ENCODE data around the gene MAP3K3. TPM values are rescaled to one million over a fixed set of nuclear protein-coding genes. Genes with fewer than 3 reads are reported as not detected.

MAP3K3 gene
- total RNA-seq, 1 experiment from 2014 or later = 24.3 TPM

DNA sequence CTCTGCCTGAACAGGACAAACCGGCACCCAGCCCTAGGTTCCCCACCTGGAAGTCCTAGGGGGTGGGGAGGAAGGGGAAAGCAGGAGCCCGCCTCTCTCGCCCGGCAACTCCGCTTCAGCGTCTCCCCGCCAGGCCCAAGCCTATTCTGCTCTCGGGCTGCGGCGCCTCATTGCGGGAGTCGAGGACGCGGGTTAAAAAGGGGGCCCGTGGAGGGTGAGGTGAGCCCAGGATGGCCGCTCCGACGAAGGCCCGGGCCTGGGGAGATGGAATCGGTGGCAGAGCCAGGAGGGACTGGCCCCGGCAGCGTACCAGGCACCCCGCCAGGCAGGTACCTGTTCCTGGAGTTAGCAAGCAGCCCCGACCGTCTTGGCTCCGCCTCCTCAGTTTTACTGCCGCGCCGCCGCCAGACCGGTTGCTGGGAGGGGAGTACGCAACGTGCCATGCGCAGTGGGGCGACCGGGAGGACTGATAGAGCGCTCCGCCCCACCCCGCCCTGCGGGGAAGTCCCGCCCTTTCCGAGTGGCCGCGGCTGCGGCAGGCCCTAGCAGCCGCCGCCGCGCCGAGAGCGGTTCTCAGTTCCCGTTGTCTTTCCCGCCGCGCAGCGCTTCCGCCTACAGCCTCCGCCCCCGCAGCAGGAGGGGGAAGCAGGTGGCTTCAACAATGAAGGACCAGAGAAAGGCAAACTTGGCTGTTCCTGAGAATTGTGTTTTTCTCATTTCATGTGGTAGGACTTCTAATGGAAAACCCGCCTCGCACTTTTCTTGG lies 119.4 kb downstream of the MAP3K3 start, which contains the start of gene STRADA:
Gene STRADA, minus strand, starts transcription at position 392 of the 766 bp plus-strand sequence. CDS start 13,430 bp downstream, outside the sequence.
- Mint-ChIP-seq H3K27me3 (ENCODE audit: low read depth) (no peaks in the 10 kb centered on the region), H3K9me3 (no peaks in the 10 kb centered on the region), H3K4me1 (peaks cover 10 to 13% of the 10 kb centered on the region in 2 experiments), H3K27ac (peak within 1 kb of the TSS; percentile 97 to 98 (median 98)), H3K36me3 (ENCODE audit: insufficient read depth in 1 of 3, low read depth in 3 of 3) (peaks cover 5 to 12% (median 10%) of the 10 kb centered on the region in 3 experiments; a peak in 4 of 7 replicates), H3K4me3 (peak within 1 kb of the TSS; percentile 90 to 99)
- no CpG with 5 or more reads among the region's 61 CpGs for WGBS (ENCODE audit: extremely low coverage, insufficient read length, low lambda C conversion rate)
- Histone ChIP-seq H4K91ac (ENCODE audit: insufficient read length, low read depth, low read length) (no peak within 1 kb of the TSS), H3K27ac (ENCODE audit: insufficient read length, low read depth, low read length) (peak within 1 kb of the TSS; percentile 49), H3K56ac (ENCODE audit: insufficient read length, low read depth, low read length) (no peak within 1 kb of the TSS), H4K8ac (replicated peaks; ENCODE audit: insufficient read length, low read depth, low read length) (no peak within 1 kb of the TSS), H3K18ac (ENCODE audit: insufficient read length, low read depth, low read length) (peak within 1 kb of the TSS; percentile 76), H3K9me3 (ENCODE audit: control insufficient read depth, low read depth, low read length) (no peaks in the 10 kb centered on the region), H2BK5ac (ENCODE audit: insufficient read length, low read length) (no peak within 1 kb of the TSS), H3K27me3 (ENCODE audit: insufficient read depth, low read length) (no peaks in the 10 kb centered on the region), H3K4me1 (ENCODE audit: insufficient read depth, low read length) (no peaks in the 10 kb centered on the region), H3K23ac (ENCODE audit: insufficient read length, low read depth, low read length) (no peak within 1 kb of the TSS), H3T11ph (ENCODE audit: low read length) (no peak within 1 kb of the TSS), H3K23me2 (ENCODE audit: insufficient read length, low read depth, low read length, poor library complexity, severe bottlenecking) (peaks cover 16% of the 10 kb centered on the region), H2AFZ (ENCODE audit: low read length) (no peak within 1 kb of the TSS), H2BK120ac (ENCODE audit: low read depth, low read length, poor library complexity, severe bottlenecking) (peak within 1 kb of the TSS; percentile 78), H2BK20ac (ENCODE audit: low read depth, low read length, poor library complexity, severe bottlenecking) (no peak within 1 kb of the TSS), H3K4me2 (ENCODE audit: insufficient read depth, insufficient read length, low read length) (peak within 1 kb of the TSS; percentile 88), H4K5ac (ENCODE audit: insufficient read length, low read depth, low read length) (no peak within 1 kb of the TSS), H2BK15ac (ENCODE audit: low read depth, low read length) (no peak within 1 kb of the TSS), H2BK12ac (ENCODE audit: insufficient read length, low read depth, low read length) (no peak within 1 kb of the TSS), H3K4ac (ENCODE audit: low read depth, low read length) (no peak within 1 kb of the TSS), H3K79me2 (ENCODE audit: insufficient read depth, low read length) (no peaks in the 10 kb centered on the region), H3K14ac (ENCODE audit: insufficient read depth, low read length) (peak within 1 kb of the TSS; percentile 92), H3K79me1 (ENCODE audit: insufficient read depth, low read depth, low read length, poor library complexity, severe bottlenecking) (no peaks in the 10 kb centered on the region), H3K9ac (ENCODE audit: extremely low read depth, insufficient read length, low read length) (peak within 1 kb of the TSS; percentile 61), H2AK5ac (ENCODE audit: insufficient read length, low read length) (no peak within 1 kb of the TSS), H4K20me1 (ENCODE audit: control insufficient read depth, insufficient read depth, insufficient read length) (no peaks in the 10 kb centered on the region)
- peak; percentile 100 for DNase-seq
- TF ChIP-seq, protein P1, sequence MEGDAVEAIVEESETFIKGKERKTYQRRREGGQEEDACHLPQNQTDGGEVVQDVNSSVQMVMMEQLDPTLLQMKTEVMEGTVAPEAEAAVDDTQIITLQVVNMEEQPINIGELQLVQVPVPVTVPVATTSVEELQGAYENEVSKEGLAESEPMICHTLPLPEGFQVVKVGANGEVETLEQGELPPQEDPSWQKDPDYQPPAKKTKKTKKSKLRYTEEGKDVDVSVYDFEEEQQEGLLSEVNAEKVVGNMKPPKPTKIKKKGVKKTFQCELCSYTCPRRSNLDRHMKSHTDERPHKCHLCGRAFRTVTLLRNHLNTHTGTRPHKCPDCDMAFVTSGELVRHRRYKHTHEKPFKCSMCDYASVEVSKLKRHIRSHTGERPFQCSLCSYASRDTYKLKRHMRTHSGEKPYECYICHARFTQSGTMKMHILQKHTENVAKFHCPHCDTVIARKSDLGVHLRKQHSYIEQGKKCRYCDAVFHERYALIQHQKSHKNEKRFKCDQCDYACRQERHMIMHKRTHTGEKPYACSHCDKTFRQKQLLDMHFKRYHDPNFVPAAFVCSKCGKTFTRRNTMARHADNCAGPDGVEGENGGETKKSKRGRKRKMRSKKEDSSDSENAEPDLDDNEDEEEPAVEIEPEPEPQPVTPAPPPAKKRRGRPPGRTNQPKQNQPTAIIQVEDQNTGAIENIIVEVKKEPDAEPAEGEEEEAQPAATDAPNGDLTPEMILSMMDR (conservative IDR thresholded peaks at IDR 0.05) = no peak

Other genes starting within 250 kb of the MAP3K3 start
- gene CYB561, start 176.1 kb upstream of the MAP3K3 start, total RNA-seq (2021) = 20.7 and 21.8 TPM in 2 replicates
- gene ACE, start 145.4 kb upstream of the MAP3K3 start, total RNA-seq (2021) = 4.8 and 5.4 TPM in 2 replicates
- gene KCNH6, start 99.1 kb upstream of the MAP3K3 start, total RNA-seq (2021) = 1.6 and 2.3 TPM in 2 replicates
- 86.2 and 88.8 TPM in 2 replicates for gene DCAF7, start 71.9 kb upstream of the MAP3K3 start, total RNA-seq (2021)
- 28.9 and 30.2 TPM in 2 replicates for gene TACO1, start 21.5 kb upstream of the MAP3K3 start, total RNA-seq (2021)
- 93.5 and 94.4 TPM in 2 replicates for gene LIMD2, start 77.7 kb downstream of the MAP3K3 start, total RNA-seq (2021)
- 34.5 and 35.0 TPM in 2 replicates for gene STRADA, start 119.4 kb downstream of the MAP3K3 start, total RNA-seq (2021)
- 79.4 and 79.6 TPM in 2 replicates for gene CCDC47, start 151.2 kb downstream of the MAP3K3 start, total RNA-seq (2021)
- gene DDX42, start 151.8 kb downstream of the MAP3K3 start, total RNA-seq (2021) = 184 and 187 TPM in 2 replicates
- 178 and 183 TPM in 2 replicates for gene PSMC5, start 205.0 kb downstream of the MAP3K3 start, total RNA-seq (2021)
- gene FTSJ3, start 205.2 kb downstream of the MAP3K3 start, total RNA-seq (2021) = 77.5 and 80.3 TPM in 2 replicates
- gene SMARCD2, start 220.3 kb downstream of the MAP3K3 start, total RNA-seq (2021) = 68.9 and 71.4 TPM in 2 replicates